ENCODE measurements around the gene RSKR.
"Not testable (repeated sequence)": the region's sequence is repeated elsewhere in the genome, so short reads cannot be mapped to it uniquely, and the experiment has no call there.

The RSKR gene

GRCh38 chr17:28623696-28624095, 9.7 kb upstream of the RSKR start:
- DNase-seq (ENCODE audit: low read depth in 2 of 2) = no peak

DNA sequence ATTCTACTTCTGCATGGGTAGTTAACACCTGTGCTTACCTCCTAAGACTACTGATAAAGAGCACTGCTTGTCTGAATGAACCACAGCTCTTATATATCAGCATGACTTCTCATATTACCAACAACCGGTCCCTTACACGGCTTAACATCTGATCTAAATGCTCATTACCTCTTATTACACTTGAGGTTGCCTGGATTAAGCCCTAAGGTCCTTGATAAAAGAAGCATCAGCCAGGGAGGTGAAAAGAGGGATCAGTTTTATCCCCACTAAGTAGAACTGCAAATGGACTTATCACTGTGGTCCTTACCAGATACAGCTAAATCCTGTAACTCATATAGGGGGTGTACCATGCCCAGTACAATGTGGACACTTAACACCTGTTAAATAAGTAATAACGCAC, 8.2 kb upstream of the RSKR start:
- no peak for DNase-seq (ENCODE audit: low read depth in 2 of 2)

DNA sequence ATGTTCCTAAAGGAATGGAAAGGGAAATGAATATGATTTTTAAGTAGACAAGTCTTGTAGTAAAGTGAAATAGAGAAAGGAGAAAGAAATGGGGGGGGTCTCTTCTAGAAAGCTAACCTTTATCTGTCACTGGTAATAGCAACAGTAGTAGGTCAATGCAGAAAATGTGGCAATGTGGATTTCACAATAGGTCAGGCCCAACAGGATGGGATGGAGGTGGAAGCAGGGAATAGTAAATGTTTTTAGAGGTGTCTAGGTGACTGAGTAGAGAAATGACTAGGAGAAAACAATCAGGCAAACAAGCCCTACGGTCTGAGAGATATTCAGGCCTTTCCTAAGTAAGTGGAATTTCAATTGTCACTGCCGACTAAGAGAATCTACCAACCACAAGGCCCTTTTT, 6.0 kb upstream of the RSKR start:
- no peak for DNase-seq (ENCODE audit: low read depth in 2 of 2)

- no peak for DNase-seq (ENCODE audit: low read depth in 2 of 2)
These were observed 4.5 kb upstream of the RSKR start for GRCh38 chr17:28618464-28618863.

- DNase-seq (ENCODE audit: low read depth in 2 of 2) = no peak
These were observed 2.3 kb upstream of the RSKR start for GRCh38 chr17:28616281-28616680.

GRCh38 chr17:28615260-28615940, 1.4 kb upstream of the RSKR start:
- DNase-seq (ENCODE audit: low read depth in 2 of 2) = no peak

- no peak for DNase-seq (ENCODE audit: low read depth in 2 of 2)
These were observed 781 bp downstream of the RSKR start for GRCh38 chr17:28612936-28613872.

DNA sequence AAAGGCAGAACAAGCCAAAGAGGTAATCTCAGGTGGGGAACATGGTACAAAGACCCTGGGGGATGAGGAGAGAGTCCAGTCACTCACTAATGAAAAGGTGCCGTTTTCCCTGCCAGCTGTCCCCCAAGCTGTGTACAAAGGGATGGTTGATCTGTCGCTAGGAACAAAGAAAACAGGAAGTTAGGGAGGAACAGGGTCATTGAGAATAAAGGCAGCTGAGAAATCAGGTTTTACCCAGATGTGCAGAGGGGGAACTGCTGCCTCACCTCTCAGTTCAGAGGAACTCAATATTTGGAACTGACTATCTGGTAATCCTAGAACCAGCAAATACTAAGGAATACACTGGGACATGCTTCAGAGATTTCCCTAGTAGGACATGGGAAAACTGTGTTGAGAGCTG, 1.5 kb downstream of the RSKR start:
- no peak for DNase-seq (ENCODE audit: low read depth in 2 of 2)

DNA sequence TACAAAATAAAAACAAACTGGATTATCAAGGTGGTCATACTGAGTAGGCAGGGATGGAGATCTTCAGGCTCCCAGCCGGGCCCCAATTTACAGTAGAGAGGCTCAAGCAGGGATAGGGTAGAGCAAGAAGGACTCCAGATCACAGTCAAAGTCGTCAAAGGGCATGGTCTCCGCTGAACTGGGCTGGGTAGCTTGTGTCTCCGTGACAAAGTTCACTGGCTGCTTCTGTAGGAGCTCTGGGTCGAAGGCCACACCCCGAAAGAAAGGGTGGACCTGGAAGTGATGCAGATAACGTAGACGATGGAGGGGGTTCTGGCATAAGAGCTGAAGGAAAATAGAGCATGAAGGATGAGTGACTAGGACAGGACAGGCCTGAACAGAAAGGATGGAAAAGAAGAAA, 3.6 kb downstream of the RSKR start:
- DNase-seq (ENCODE audit: low read depth in 2 of 2) = no peak

DNA sequence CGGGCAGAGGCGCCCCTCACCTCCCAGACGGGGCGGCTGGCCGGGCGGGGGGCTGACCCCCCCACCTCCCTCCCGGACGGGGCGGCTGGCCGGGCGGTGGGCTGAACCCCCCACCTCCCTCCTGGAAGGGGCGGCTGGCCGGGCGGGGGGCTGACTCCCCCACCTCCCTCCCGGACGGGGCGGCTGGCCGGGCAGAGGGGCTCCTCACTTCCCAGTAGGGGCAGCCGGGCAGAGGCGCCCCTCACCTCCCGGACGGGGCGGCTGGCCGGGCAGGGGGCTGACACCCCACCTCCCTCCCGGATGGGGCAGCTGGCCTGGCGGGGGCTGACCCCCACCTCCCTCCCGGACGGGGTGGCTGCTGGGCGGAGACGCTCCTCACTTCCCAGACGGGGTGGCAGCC, 10.0 kb downstream of the RSKR start:
- not testable (repeated sequence) for DNase-seq (ENCODE audit: low read depth in 2 of 2)

- DNase-seq (ENCODE audit: low read depth in 2 of 2) = peak; percentile 18 to 44
These were observed 14.4 kb downstream of the RSKR start for GRCh38 chr17:28599311-28600184.

- peak; percentile 89 to 94 for DNase-seq (ENCODE audit: low read depth in 2 of 2)
These were observed 15.1 kb downstream of the RSKR start, which contains the start of gene SPAG5 for GRCh38 chr17:28598799-28599310. Gene SPAG5 (minus strand): TSS chr17:28599025. CDS start chr17:28598946, 79 bp downstream.

DNA sequence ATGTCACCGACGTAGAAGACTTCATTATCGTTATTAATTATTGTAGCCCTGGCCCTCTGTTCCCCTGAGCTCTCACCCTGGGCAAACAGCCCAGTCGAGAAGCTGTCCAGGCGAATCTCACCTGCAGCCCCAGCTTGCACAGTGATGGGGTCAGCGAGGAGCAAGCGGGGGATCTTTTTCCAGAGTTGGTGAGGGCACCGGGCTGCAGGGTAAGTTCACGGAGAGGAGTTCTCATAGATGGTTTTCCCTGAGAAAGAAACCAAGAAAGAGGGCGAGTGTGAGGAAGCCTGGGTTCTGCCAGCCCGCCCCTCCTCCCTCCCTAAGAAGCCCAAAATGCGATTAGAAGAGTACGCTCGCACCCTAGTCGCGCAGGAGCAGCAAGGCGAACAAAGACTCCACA, 15.6 kb downstream of the RSKR start:
- no peak for DNase-seq (ENCODE audit: low read depth in 2 of 2)

GRCh38 chr17:28597606-28598383, 16.2 kb downstream of the RSKR start:
- no peak for DNase-seq (ENCODE audit: low read depth in 2 of 2)

- no peak for DNase-seq (ENCODE audit: low read depth in 2 of 2)
These were observed 21.7 kb downstream of the RSKR start for GRCh38 chr17:28592260-28592659.

DNA sequence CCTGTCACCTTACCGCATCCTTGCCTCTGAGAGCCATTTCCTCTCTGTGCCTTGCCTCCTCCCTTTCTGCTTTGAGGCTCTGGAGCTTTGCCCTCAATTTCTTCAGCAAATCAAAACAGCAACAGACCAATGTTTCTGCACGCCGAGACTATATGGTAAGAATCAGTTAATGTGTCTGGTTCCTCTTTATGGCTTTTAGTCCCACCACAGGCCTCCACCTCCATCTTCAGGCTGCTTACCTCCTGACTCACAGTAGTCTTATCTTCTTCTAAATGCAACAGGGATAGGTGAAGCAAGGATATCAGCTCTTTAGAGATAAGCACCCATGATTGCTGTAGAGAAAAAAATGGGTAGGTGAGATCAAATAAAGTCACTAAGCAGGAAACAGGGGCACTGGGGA, 28.1 kb downstream of the RSKR start:
- DNase-seq (ENCODE audit: low read depth in 2 of 2) = no peak

DNA sequence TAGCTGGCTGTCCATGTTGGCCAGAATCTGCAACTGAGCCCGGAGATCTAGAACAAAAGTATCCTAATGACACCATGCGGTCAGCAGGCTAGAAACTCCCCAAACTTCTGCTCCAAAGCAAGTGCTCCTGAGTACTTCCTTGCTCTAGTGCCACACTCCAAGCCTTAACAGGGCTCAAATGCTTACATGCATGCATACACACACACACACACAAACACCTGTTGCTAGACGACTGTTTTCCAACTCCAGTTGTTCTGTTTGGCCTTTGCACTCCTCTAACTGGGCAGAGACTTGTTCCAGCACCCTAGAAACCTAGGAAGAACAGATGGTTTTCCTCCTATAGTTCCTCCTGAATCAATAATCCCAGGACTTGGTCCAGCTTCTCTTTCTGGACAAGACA, 29.6 kb downstream of the RSKR start:
- DNase-seq (ENCODE audit: low read depth in 2 of 2) = no peak

- no peak for DNase-seq (ENCODE audit: low read depth in 2 of 2)
These were observed 31.5 kb downstream of the RSKR start for GRCh38 chr17:28582513-28582912.

DNA sequence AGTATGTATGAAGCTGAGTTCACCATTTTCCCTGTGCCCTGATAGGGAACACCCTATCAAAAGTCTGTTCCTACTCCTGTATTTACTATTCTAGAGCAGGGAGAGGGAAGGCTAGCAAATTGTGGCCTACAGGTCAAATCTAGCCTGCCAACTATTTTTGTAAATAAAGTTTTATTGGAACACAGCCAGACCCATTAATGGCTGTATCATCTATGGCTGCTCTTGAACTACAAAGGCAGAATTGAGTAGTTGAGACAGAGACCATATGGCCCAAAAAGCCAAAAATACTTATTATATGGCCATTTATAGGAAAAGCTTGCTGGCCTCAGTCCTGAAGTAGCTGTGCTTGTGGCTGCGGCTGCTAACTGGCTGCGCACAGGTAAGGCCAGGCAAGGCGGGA, 33.0 kb downstream of the RSKR start:
- DNase-seq (ENCODE audit: low read depth in 2 of 2) = no peak

DNA sequence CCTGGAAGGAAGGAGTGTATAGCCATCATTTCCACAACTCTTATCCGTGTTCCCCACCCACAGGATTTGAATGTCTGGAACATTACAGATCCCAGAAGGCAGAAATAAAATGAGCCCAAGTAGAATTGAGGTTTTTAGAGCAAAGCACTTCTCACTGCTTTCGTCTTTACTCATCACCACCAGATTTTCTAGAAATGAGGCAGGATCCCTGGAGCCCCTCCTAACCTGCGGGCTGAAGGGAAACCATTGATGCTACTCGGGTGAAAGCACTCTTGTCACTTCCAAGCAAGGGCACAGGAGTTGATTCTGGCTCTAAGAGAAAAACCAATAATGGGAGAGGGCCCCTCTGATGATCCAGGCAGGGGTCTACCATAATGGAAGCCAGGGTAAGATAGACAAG, 34.5 kb downstream of the RSKR start:
- no peak for DNase-seq (ENCODE audit: low read depth in 2 of 2)

All from stimulated activated CD4-positive, alpha-beta T cell treated with anti-CD3 and anti-CD28 coated beads, Interleukin-1b, Interleukin-23, amount 100 ng/mL, for 1 hour (primary cell).